ENCODE results near the gene AWAT2.

- TF ChIP-seq CTCF (IDR thresholded peaks at IDR 0.05; ENCODE audit: borderline replicate concordance, extremely low read depth, low read length, poor library complexity, severe bottlenecking) (no peak), EZH2 (IDR thresholded peaks at IDR 0.05; ENCODE audit: borderline replicate concordance, low read depth, low read length, severe bottlenecking) (no peak)
Observed at GRCh38 chrX:70087857-70088630, 38.3 kb upstream of the AWAT2 start.

Data from DND-41 (cell line).